HL-60 (cell line): ENCODE measurements around the gene TMCC3.

ENCODE experiments used
- CTCF ChIP-seq: IDR thresholded peaks from one replicate; pipeline ENCODE4 v1.5.1; 2011; ENCODE audit warnings: low read length, control low read depth, inconsistent platforms; ENCODE audit not compliant: insufficient read depth
- REST ChIP-seq: IDR thresholded peaks from 2 replicates; pipeline ENCODE4 v1.6.1; 2012; ENCODE audit warnings: low read depth; ENCODE audit not compliant: insufficient replicate concordance

GRCh38 chr12:94534774-94535509 lies 115.4 kb downstream of the TMCC3 start:
- TF ChIP-seq REST, result no peak
- no peak for TF ChIP-seq CTCF
